Measurements from ENCODE around the gene LSP1. TPM values are rescaled to one million over a fixed set of nuclear protein-coding genes. Genes with fewer than 3 reads are reported as not detected.

The LSP1 gene
- total RNA-seq, 1 experiment from 2014 or later, result 0.90 TPM

DNA sequence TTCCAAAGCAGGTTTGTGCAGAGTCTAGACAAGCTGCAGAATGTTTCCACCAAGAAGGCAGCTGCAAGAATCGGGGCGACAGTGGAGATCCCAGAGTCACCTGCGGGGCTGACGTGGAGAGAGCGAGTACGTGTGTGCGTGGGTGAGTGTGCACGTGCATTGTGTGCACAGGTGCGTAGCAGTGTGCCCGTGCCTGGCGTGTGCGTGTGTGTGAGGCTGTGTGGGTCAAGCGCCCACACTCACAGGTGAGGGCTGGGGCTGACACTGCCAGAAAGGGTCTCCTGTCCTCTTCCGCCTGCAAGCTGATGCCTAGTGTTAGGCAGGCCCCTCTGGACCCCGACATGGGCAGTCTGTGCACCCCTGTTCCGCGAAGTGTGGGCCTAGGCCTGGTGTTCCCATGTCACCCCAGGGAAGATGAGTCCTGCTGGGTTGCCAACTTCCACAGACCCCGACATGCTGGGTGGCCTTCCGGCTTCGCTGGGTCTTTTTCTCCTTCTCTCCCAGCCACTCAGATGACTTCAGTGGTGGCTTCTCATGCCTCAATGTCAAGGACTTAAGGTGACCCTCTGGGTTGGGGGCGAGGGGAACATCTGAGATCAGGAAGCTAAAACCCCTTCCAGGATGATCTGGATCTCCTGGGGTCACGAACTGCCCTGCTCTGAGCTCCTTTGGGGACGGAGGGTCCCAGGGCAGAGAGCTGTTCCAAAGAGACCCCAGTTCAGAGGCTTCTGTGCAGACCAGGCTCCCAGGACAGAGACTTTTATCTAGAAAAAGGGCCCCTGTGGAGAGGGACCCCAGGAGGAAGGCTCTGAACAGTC lies 28.5 kb upstream of the LSP1 start:
- ChIA-PET POLR2A (interaction anchor here (0.6 kb wide), 1 partner anchor 1301 kb away, joined by 3 read pairs; no protein-coding TSS in a partner anchor), CTCF (interaction anchor here (0.5 to 1.6 kb wide), 8 partner anchors 8 to 327 kb away, joined by 3 to 10 read pairs (median 4); no protein-coding TSS in a partner anchor)

DNA sequence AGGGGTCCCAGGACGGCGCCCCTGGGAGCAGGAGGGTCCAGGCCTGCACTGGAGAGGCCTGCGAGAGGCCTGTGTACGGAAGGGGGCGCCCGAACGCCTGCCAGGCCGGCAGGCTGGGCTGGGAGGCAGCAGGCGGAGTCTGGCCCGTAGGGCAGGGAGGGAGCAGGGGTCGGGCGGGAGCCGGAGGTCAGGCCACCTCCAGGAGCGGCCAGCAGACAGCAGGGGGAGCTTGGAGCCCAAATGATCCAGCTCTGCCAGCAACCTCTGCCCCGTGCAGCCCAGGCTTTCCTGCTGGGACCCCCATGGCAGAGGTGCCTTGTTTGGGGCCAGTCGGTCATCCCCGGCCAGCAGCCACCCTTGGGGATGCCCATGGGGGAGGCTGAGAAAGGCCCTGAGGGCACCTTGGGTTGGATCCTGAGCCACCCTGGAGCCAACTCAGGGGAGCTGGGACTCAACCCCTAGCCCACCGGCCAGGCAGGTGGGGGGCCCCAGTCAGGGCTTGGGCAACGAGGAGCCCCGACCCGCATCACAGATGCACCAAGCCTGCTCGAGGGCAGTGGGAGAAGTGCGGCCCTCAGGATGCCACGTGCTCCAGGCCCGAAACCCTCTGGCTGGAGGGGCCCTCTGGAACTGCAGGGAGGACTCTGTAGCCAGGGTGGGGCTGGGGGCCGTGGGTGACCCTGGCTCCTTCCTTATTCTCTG lies 27.7 kb upstream of the LSP1 start:
- in situ Hi-C loops (cut with HindIII; ENCODE audit: low pct_unique_long_range_greater_than_20kb, low sequenced_read_pairs), result no loop called here
- Histone ChIP-seq H3K4me3 (ENCODE audit: low read depth in 2 of 2, low read length in 2 of 2) (no peak overlapping the region), H3K36me3 (ENCODE audit: control insufficient read depth, insufficient read depth, low read length) (no peaks in the 10 kb centered on the region), H3K27me3 (ENCODE audit: control insufficient read depth, insufficient read depth, low read length) (no peaks in the 10 kb centered on the region), H3K4me1 (ENCODE audit: control insufficient read depth, insufficient read depth, low read length) (peaks cover 63% of the 10 kb centered on the region), H3K27ac (ENCODE audit: low read length) (peak overlapping the region; percentile 99), H3K9me3 (ENCODE audit: control insufficient read depth, insufficient read depth, low read depth, low read length) (no peaks in the 10 kb centered on the region)
- CTCF ChIA-PET, result interaction anchor here (0.6 to 1.6 kb wide), 9 partner anchors 16 to 326 kb away, joined by 3 to 8 read pairs (median 4); no protein-coding TSS in a partner anchor
- DNase-seq (ENCODE audit: low read depth, low spot score) (no peak), ATAC-seq (peak; percentile 61)
- POLR2A ChIA-PET, result interaction anchor here (0.6 kb wide), 1 partner anchor 1300 kb away, joined by 3 read pairs; no protein-coding TSS in a partner anchor
- TF ChIP-seq, protein P1, sequence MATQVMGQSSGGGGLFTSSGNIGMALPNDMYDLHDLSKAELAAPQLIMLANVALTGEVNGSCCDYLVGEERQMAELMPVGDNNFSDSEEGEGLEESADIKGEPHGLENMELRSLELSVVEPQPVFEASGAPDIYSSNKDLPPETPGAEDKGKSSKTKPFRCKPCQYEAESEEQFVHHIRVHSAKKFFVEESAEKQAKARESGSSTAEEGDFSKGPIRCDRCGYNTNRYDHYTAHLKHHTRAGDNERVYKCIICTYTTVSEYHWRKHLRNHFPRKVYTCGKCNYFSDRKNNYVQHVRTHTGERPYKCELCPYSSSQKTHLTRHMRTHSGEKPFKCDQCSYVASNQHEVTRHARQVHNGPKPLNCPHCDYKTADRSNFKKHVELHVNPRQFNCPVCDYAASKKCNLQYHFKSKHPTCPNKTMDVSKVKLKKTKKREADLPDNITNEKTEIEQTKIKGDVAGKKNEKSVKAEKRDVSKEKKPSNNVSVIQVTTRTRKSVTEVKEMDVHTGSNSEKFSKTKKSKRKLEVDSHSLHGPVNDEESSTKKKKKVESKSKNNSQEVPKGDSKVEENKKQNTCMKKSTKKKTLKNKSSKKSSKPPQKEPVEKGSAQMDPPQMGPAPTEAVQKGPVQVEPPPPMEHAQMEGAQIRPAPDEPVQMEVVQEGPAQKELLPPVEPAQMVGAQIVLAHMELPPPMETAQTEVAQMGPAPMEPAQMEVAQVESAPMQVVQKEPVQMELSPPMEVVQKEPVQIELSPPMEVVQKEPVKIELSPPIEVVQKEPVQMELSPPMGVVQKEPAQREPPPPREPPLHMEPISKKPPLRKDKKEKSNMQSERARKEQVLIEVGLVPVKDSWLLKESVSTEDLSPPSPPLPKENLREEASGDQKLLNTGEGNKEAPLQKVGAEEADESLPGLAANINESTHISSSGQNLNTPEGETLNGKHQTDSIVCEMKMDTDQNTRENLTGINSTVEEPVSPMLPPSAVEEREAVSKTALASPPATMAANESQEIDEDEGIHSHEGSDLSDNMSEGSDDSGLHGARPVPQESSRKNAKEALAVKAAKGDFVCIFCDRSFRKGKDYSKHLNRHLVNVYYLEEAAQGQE (IDR thresholded peaks at IDR 0.05; ENCODE audit: insufficient read depth in 1 of 2, low read depth in 2 of 2, low read length in 1 of 2), result no peak
- peak; percentile 99 for TF ChIP-seq CTCF (IDR thresholded peaks at IDR 0.05)
- intact Hi-C loops (cut with micrococcal nuclease; ENCODE audit: unreplicated experiment), result loop anchor here (5.0 to 10.0 kb wide), 2 partner anchors 173 to 280 kb away; no protein-coding TSS in a partner anchor
- no TSS peak for BruUV-seq (replicated peaks)

More for the DNA sequence above, 28.5 kb upstream of the LSP1 start:
- in situ Hi-C loops (cut with HindIII; ENCODE audit: low pct_unique_long_range_greater_than_20kb, low sequenced_read_pairs), result no loop called here
- Histone ChIP-seq H3K4me3 (ENCODE audit: low read depth in 2 of 2, low read length in 2 of 2) (no peak overlapping the region), H3K27me3 (ENCODE audit: control insufficient read depth, insufficient read depth, low read length) (no peaks in the 10 kb centered on the region), H3K4me1 (ENCODE audit: control insufficient read depth, insufficient read depth, low read length) (peaks cover 57% of the 10 kb centered on the region), H3K9me3 (ENCODE audit: control insufficient read depth, insufficient read depth, low read depth, low read length) (no peaks in the 10 kb centered on the region), H3K36me3 (ENCODE audit: control insufficient read depth, insufficient read depth, low read length) (no peaks in the 10 kb centered on the region), H3K27ac (ENCODE audit: low read length) (peak overlapping the region; percentile 85)
- TF ChIP-seq TCF7L2 (IDR thresholded peaks at IDR 0.05; ENCODE audit: low read depth, low read length) (no peak), POLR2AphosphoS5 (IDR thresholded peaks at IDR 0.05; ENCODE audit: low read depth, low read length) (no peak), SIN3A (IDR thresholded peaks at IDR 0.05; ENCODE audit: borderline replicate concordance, insufficient read depth, low read depth, low read length) (no peak), CTCF (IDR thresholded peaks at IDR 0.05) (no peak)
- TF ChIP-seq, protein P1 (IDR thresholded peaks at IDR 0.05; ENCODE audit: insufficient read depth in 1 of 2, low read depth in 2 of 2, low read length in 1 of 2), result no peak
- intact Hi-C loops (cut with micrococcal nuclease; ENCODE audit: unreplicated experiment), result loop anchor here (5.0 to 10.0 kb wide), 2 partner anchors 172 to 280 kb away; no protein-coding TSS in a partner anchor
- ATAC-seq (no peak), DNase-seq (ENCODE audit: low read depth, low spot score) (no peak)
- no TSS peak for BruUV-seq (replicated peaks)

Measured in Panc1 (cell line).